HT-29 (cell line): ENCODE measurements around the gene PTPRJ. TPM values are rescaled to one million over a fixed set of nuclear protein-coding genes. Genes with fewer than 3 reads are reported as not detected.
A peak's percentile ranks its signal among the peaks of the same experiment; 100 is the strongest.
"Not testable (repeated sequence)": the region's sequence is repeated elsewhere in the genome, so short reads cannot be mapped to it uniquely, and the experiment has no call there.

Source experiments
- DNase-seq: peaks from one replicate; pipeline ENCODE4 v3.0.0-alpha.2; 2015; ENCODE audit warnings: low spot score
- total RNA-seq: library from RNA; depleted of rRNA; stranded (reverse); fragments of >200 nt; shearing (Covaris generic); gene quantifications from 2 replicates; pipeline ENCODE4 v1.2.3, GENCODE V29; 2014

Gene PTPRJ
- total RNA-seq, 1 experiment from 2014 or later: 11.6 TPM

GRCh38 chr11:48017831-48018527 is 37.6 kb downstream of the PTPRJ start:
- DNase-seq: no peak

- DNase-seq: no peak
These were observed 38.3 kb downstream of the PTPRJ start for GRCh38 chr11:48018528-48019216.

- DNase-seq: peak; percentile 62
These were observed 38.8 kb downstream of the PTPRJ start for GRCh38 chr11:48019217-48019584.

GRCh38 chr11:48019595-48019994 is 39.2 kb downstream of the PTPRJ start:
- DNase-seq: no peak

GRCh38 chr11:48020092-48020755 is 39.9 kb downstream of the PTPRJ start:
- no peak for DNase-seq

GRCh38 chr11:48021201-48021820 is 41.0 kb downstream of the PTPRJ start:
- not testable (repeated sequence) for DNase-seq

GRCh38 chr11:48022445-48022844 is 42.1 kb downstream of the PTPRJ start:
- DNase-seq: no peak

- DNase-seq: not testable (repeated sequence)
These were observed 43.2 kb downstream of the PTPRJ start for GRCh38 chr11:48023608-48024007.

GRCh38 chr11:48024635-48025071 is 44.3 kb downstream of the PTPRJ start:
- DNase-seq: no peak

GRCh38 chr11:48025293-48025983 is 45.1 kb downstream of the PTPRJ start:
- DNase-seq: peak; percentile 9

- no peak for DNase-seq
These were observed 45.6 kb downstream of the PTPRJ start for GRCh38 chr11:48025984-48026340.

- DNase-seq: no peak
These were observed 48.7 kb downstream of the PTPRJ start for GRCh38 chr11:48028914-48029680.

- DNase-seq: no peak
These were observed 49.4 kb downstream of the PTPRJ start for GRCh38 chr11:48029681-48030290.

GRCh38 chr11:48031602-48032001 is 51.2 kb downstream of the PTPRJ start:
- DNase-seq: no peak

- no peak for DNase-seq
These were observed 52.4 kb downstream of the PTPRJ start for GRCh38 chr11:48032721-48033120.

- no peak for DNase-seq
These were observed 53.6 kb downstream of the PTPRJ start for GRCh38 chr11:48033918-48034341.

GRCh38 chr11:48034926-48035871 is 54.8 kb downstream of the PTPRJ start:
- DNase-seq: no peak

GRCh38 chr11:48036011-48036410 is 55.7 kb downstream of the PTPRJ start:
- no peak for DNase-seq

- DNase-seq: no peak
These were observed 56.1 kb downstream of the PTPRJ start for GRCh38 chr11:48036466-48036865.
